PC-9 (cell line): Measurements from ENCODE around the gene TUBGCP2. TPM values are rescaled to one million over a fixed set of nuclear protein-coding genes. Genes with fewer than 3 reads are reported as not detected.

Experiments
- BruUV-seq: library from RNA; stranded (reverse); fragments of 400-500 nt; replicated peaks from 2 replicates; lab custom pipeline; 2021; lab: Mats Ljungman, UMichigan
- CTCF ChIA-PET: fragments of 300-600 bp; sonication (Branson Sonifier 250); formaldehyde crosslinking; loops from one replicate; lab custom pipeline; 2022; ENCODE audit warnings: antibody characterized with exemption; lab: Charles Lee
- POLR2A ChIA-PET: fragments of 300-600 bp; sonication (Branson Sonifier 250); formaldehyde crosslinking; loops from one replicate; lab custom pipeline; 2022; ENCODE audit warnings: antibody characterized with exemption; ENCODE audit not compliant: unreplicated experiment; lab: Charles Lee
- DNase-seq, 2 experiments: peaks; one replicate each; pipeline versions ENCODE4 v3.0.0 to v3.0.0-alpha.2; 2015 to 2022; ENCODE audit warnings: mixed read lengths in 1 of 2
- H2AFZ ChIP-seq: fragments of 200-600 bp; sonication (generic); 2 replicates; pipeline ENCODE4 v1.8.1; 2017; ENCODE audit warnings: antibody characterized with exemption
- H3F3A ChIP-seq: fragments of 200-600 bp; sonication (generic); 2 replicates; pipeline ENCODE4 v1.8.1; 2017; ENCODE audit warnings: antibody characterized with exemption, mild to moderate bottlenecking, low read depth; ENCODE audit not compliant: insufficient read depth
- H3K27ac ChIP-seq: fragments of 200-600 bp; sonication (generic); 2 replicates; pipeline ENCODE4 v1.6.1; 2016; ENCODE audit warnings: mixed run types
- H3K27me3 ChIP-seq: fragments of 200-600 bp; sonication (generic); 2 replicates; pipeline ENCODE4 v1.6.1; 2016; ENCODE audit warnings: low read depth, mixed run types; ENCODE audit not compliant: insufficient read depth
- H3K36me3 ChIP-seq: fragments of 200-600 bp; sonication (generic); 2 replicates; pipeline ENCODE4 v1.6.1; 2016; ENCODE audit warnings: low read depth, mixed run types
- H3K4me1 ChIP-seq: fragments of 200-600 bp; sonication (generic); replicated peaks from 2 replicates; pipeline ENCODE4 v1.6.1; 2016; ENCODE audit warnings: mixed run types; ENCODE audit not compliant: insufficient read depth
- H3K4me2 ChIP-seq: fragments of 200-600 bp; sonication (generic); 2 replicates; pipeline ENCODE4 v1.6.1; 2017; ENCODE audit warnings: mixed run types
- H3K4me3 ChIP-seq: fragments of 200-600 bp; sonication (generic); 2 replicates; pipeline ENCODE4 v1.6.1; 2016; ENCODE audit warnings: mixed run types
- H3K79me2 ChIP-seq: fragments of 200-600 bp; sonication (generic); 2 replicates; pipeline ENCODE4 v1.6.1; 2017; ENCODE audit warnings: low read depth, mixed run types
- H3K9me2 ChIP-seq: fragments of 200-600 bp; sonication (generic); 2 replicates; pipeline ENCODE4 v1.8.1; 2017; ENCODE audit warnings: mild to moderate bottlenecking; ENCODE audit not compliant: insufficient read depth
- H3K9me3 ChIP-seq: fragments of 200-600 bp; sonication (generic); 2 replicates; pipeline ENCODE4 v1.8.1; 2016; ENCODE audit warnings: low read depth; ENCODE audit not compliant: insufficient read depth
- H4K20me1 ChIP-seq: fragments of 200-600 bp; sonication (generic); 2 replicates; pipeline ENCODE4 v1.8.1; 2017; ENCODE audit not compliant: insufficient read depth
- CTCF ChIP-seq: fragments of 200-600 bp; sonication (generic); conservative IDR thresholded peaks from 2 replicates; pipeline ENCODE4 v1.6.1; 2017; ENCODE audit warnings: mixed run types, antibody characterized with exemption, mild to moderate bottlenecking, moderate library complexity
- EZH2 ChIP-seq: fragments of 200-600 bp; sonication (generic); IDR thresholded peaks from 2 replicates; pipeline ENCODE4 v1.8.0; 2017; ENCODE audit warnings: antibody characterized with exemption, low read depth
- intact Hi-C: fragments of 100-400 bp; cut with micrococcal nuclease; formaldehyde crosslinking; loops from one replicate; pipeline ENCODE4 v1.10.0; 2022; ENCODE audit not compliant: unreplicated experiment
- total RNA-seq: library from RNA; stranded (reverse); gene quantifications from 2 replicates; pipeline ENCODE4 v1.2.3, GENCODE V29; 2021

Gene TUBGCP2
- total RNA-seq, 1 experiment from 2014 or later = 52.8 TPM

GRCh38 chr10:133315847-133316246, 7.2 kb upstream of the TUBGCP2 start:
- no peak overlapping the region for H3K4me3 ChIP-seq
- no TSS peak for BruUV-seq
- H3F3A ChIP-seq = no peaks in the 10 kb centered on the region
- no peak overlapping the region for H3K27ac ChIP-seq
- POLR2A ChIA-PET = no interaction called here
- H4K20me1 ChIP-seq = no peaks in the 10 kb centered on the region
- TF ChIP-seq CTCF (no peak), EZH2 (no peak)
- no peak overlapping the region for H3K4me2 ChIP-seq
- H3K27me3 ChIP-seq = no peaks in the 10 kb centered on the region
- no peaks in the 10 kb centered on the region for H3K79me2 ChIP-seq
- DNase-seq = no peak
- no peaks in the 10 kb centered on the region for H3K4me1 ChIP-seq
- no peaks in the 10 kb centered on the region for H3K9me2 ChIP-seq
- no peak overlapping the region for H2AFZ ChIP-seq
- CTCF ChIA-PET = no interaction called here
- H3K36me3 ChIP-seq = no peaks in the 10 kb centered on the region
- no peaks in the 10 kb centered on the region for H3K9me3 ChIP-seq
- intact Hi-C loops = no loop called here

GRCh38 chr10:133314911-133315310, 6.2 kb upstream of the TUBGCP2 start:
- no TSS peak for BruUV-seq
- POLR2A ChIA-PET = no interaction called here
- TF ChIP-seq CTCF = no peak
- TF ChIP-seq EZH2 = no peak
- CTCF ChIA-PET = no interaction called here
- Histone ChIP-seq H3K9me3 (no peaks in the 10 kb centered on the region), H3K79me2 (no peaks in the 10 kb centered on the region), H4K20me1 (no peaks in the 10 kb centered on the region), H3K4me2 (no peak overlapping the region), H3K4me3 (no peak overlapping the region), H3K9me2 (no peaks in the 10 kb centered on the region), H2AFZ (no peak overlapping the region), H3K36me3 (no peaks in the 10 kb centered on the region), H3K4me1 (no peaks in the 10 kb centered on the region), H3K27ac (no peak overlapping the region), H3F3A (no peaks in the 10 kb centered on the region), H3K27me3 (no peaks in the 10 kb centered on the region)
- DNase-seq = no peak
- intact Hi-C loops = no loop called here

GRCh38 chr10:133313192-133313591, 4.5 kb upstream of the TUBGCP2 start:
- no TSS peak for BruUV-seq
- intact Hi-C loops = no loop called here
- Histone ChIP-seq H3K9me3 (no peaks in the 10 kb centered on the region), H3K36me3 (no peaks in the 10 kb centered on the region), H3K9me2 (no peaks in the 10 kb centered on the region), H3K4me3 (no peak overlapping the region), H3K4me2 (no peak overlapping the region), H3F3A (no peaks in the 10 kb centered on the region), H2AFZ (no peak overlapping the region), H3K4me1 (0 out of 2 replicates have a peak, but pooled peaks cover 4% of the 10 kb centered on the region), H3K79me2 (peaks cover 2% of the 10 kb centered on the region), H3K27ac (no peak overlapping the region), H4K20me1 (no peaks in the 10 kb centered on the region; the same call in 1 of the 2 replicates), H3K27me3 (no peaks in the 10 kb centered on the region)
- no peak for TF ChIP-seq EZH2
- TF ChIP-seq CTCF = no peak
- ChIA-PET CTCF (interaction anchor here (1.0 kb wide), 1 partner anchor 17 kb away, joined by 3 read pairs; no protein-coding TSS in a partner anchor), POLR2A (no interaction called here)
- no peak for DNase-seq
